Activated T-helper 1 cell treated with Interleukin-2 at 50 U/mL for 16 hours (primary cell): ENCODE data around the gene FAM222A.

ENCODE experiments used
- DNase-seq: peaks from one replicate; pipeline ENCODE4 v3.0.0-alpha.2; 2020; ENCODE audit warnings: low read depth

FAM222A gene

GRCh38 chr12:109724321-109724892 is 10.8 kb downstream of the FAM222A start:
- no peak for DNase-seq

GRCh38 chr12:109725321-109726105 is 11.9 kb downstream of the FAM222A start:
- DNase-seq: no peak

GRCh38 chr12:109726106-109726497 is 12.5 kb downstream of the FAM222A start:
- no peak for DNase-seq

- no peak for DNase-seq
Observed at GRCh38 chr12:109726511-109727038, 12.9 kb downstream of the FAM222A start.

- DNase-seq: no peak
Observed at GRCh38 chr12:109727039-109727723, 13.6 kb downstream of the FAM222A start.

- no peak for DNase-seq
Observed at GRCh38 chr12:109727746-109728726, 14.4 kb downstream of the FAM222A start.

GRCh38 chr12:109728921-109729320 is 15.3 kb downstream of the FAM222A start:
- no peak for DNase-seq

GRCh38 chr12:109729371-109729781 is 15.8 kb downstream of the FAM222A start:
- no peak for DNase-seq

GRCh38 chr12:109729801-109730200 is 16.2 kb downstream of the FAM222A start:
- no peak for DNase-seq

- no peak for DNase-seq
Observed at GRCh38 chr12:109730306-109731145, 16.9 kb downstream of the FAM222A start.

GRCh38 chr12:109731231-109731731 is 17.7 kb downstream of the FAM222A start:
- no peak for DNase-seq

GRCh38 chr12:109731806-109732205 is 18.2 kb downstream of the FAM222A start:
- DNase-seq: no peak

- DNase-seq: no peak
Observed at GRCh38 chr12:109732321-109733305, 19.0 kb downstream of the FAM222A start.

- DNase-seq: no peak
Observed at GRCh38 chr12:109734219-109735000, 20.8 kb downstream of the FAM222A start.

GRCh38 chr12:109735051-109735521 is 21.5 kb downstream of the FAM222A start:
- DNase-seq: no peak

GRCh38 chr12:109735825-109736551 is 22.4 kb downstream of the FAM222A start:
- DNase-seq: no peak

GRCh38 chr12:109736552-109737108 is 23.0 kb downstream of the FAM222A start:
- no peak for DNase-seq
